BLaER1 treated with 17β-estradiol and CSF1 and Interleukin-3, amounts not matched to agents 10 nM and 100 nM (cell line): ENCODE measurements around the gene HMG20B.
"Not testable (repeated sequence)": the region's sequence is repeated elsewhere in the genome, so short reads cannot be mapped to it uniquely, and the experiment has no call there.

Source experiments
- H3K27ac ChIP-seq, 11 experiments: shearing (Covaris generic); formaldehyde crosslinking; 2 replicates each; pipeline ENCODE4 v1.8.1; 2022
- H3K27me3 ChIP-seq, 11 experiments: shearing (Covaris generic); formaldehyde crosslinking; 2 replicates each; pipeline ENCODE4 v1.8.1; 2022
- H3K36me3 ChIP-seq, 11 experiments: shearing (Covaris generic); formaldehyde crosslinking; 2 replicates each; pipeline ENCODE4 v1.8.1; 2022
- H3K4me1 ChIP-seq, 10 experiments: shearing (Covaris generic); formaldehyde crosslinking; 2 replicates each; pipeline ENCODE4 v1.8.1; 2022
- H3K4me2 ChIP-seq, 11 experiments: shearing (Covaris generic); formaldehyde crosslinking; 2 replicates each; pipeline ENCODE4 v1.8.1; 2022
- H3K4me3 ChIP-seq, 10 experiments: shearing (Covaris generic); formaldehyde crosslinking; 2 replicates each; pipeline ENCODE4 v1.8.1; 2022
- H3K9ac ChIP-seq, 11 experiments: shearing (Covaris generic); formaldehyde crosslinking; 2 replicates each; pipeline ENCODE4 v1.8.1; 2022
- H3K9me3 ChIP-seq, 11 experiments: shearing (Covaris generic); formaldehyde crosslinking; replicated peaks in 1 of 11; 2 replicates each; pipeline ENCODE4 v1.8.1; 2022
- H4K20me1 ChIP-seq, 11 experiments: shearing (Covaris generic); formaldehyde crosslinking; 2 replicates each; pipeline ENCODE4 v1.8.1; 2022
- Cebpa-rat ChIP-seq, 11 experiments: shearing (Covaris generic); IDR thresholded peaks; 2 replicates each; pipeline ENCODE4 v1.8.1; 2022

Gene HMG20B

GRCh38 chr19:3528539-3529211 lies 44.1 kb upstream of the HMG20B start:
- H3K4me3 ChIP-seq, result no peak overlapping the region
- peaks cover 71 to 79% (median 76%) of the 10 kb centered on the region in 11 experiments for H3K36me3 ChIP-seq

GRCh38 chr19:3529299-3529698 lies 43.4 kb upstream of the HMG20B start:
- not testable (repeated sequence) for H3K27ac ChIP-seq, H3K27me3 ChIP-seq, H3K4me2 ChIP-seq, H3K4me3 ChIP-seq, H3K9ac ChIP-seq, H3K9me3 ChIP-seq
- Histone ChIP-seq H3K36me3 (peaks cover 71 to 79% (median 76%) of the 10 kb centered on the region in 11 experiments), H4K20me1 (peaks cover 44 to 92% (median 62%) of the 10 kb centered on the region in 11 experiments; a peak in 21 of 22 replicates), H3K4me1 (peaks cover 0 to 32% (median 23%) of the 10 kb centered on the region in 10 experiments; a peak in 16 of 20 replicates)

More at GRCh38 chr19:3528539-3529211, 44.1 kb upstream of the HMG20B start:
- no peak overlapping the region for H3K4me2 ChIP-seq
- peaks cover 0 to 28% (median 17%) of the 10 kb centered on the region in 10 experiments; a peak in 14 of 20 replicates for H3K4me1 ChIP-seq
- H3K9ac ChIP-seq, result no peak overlapping the region
- TF ChIP-seq Cebpa-rat (IDR thresholded peaks at IDR 0.05), result no peak
- H4K20me1 ChIP-seq, result peaks cover 44 to 92% (median 62%) of the 10 kb centered on the region in 11 experiments
- H3K9me3 ChIP-seq, result no peaks in the 10 kb centered on the region
- no peaks in the 10 kb centered on the region for H3K27me3 ChIP-seq
- no peak overlapping the region for H3K27ac ChIP-seq

- H3K36me3 ChIP-seq, result peaks cover 68 to 81% (median 77%) of the 10 kb centered on the region in 11 experiments
- H3K4me3 ChIP-seq, result no peak overlapping the region
- H3K27ac ChIP-seq, result no peak overlapping the region
- H3K4me2 ChIP-seq, result no peak overlapping the region
- H3K9me3 ChIP-seq, result no peaks in the 10 kb centered on the region
- H4K20me1 ChIP-seq, result peaks cover 45 to 92% (median 63%) of the 10 kb centered on the region in 11 experiments; a peak in 21 of 22 replicates
- no peak for TF ChIP-seq Cebpa-rat (IDR thresholded peaks at IDR 0.05)
- no peaks in the 10 kb centered on the region for H3K27me3 ChIP-seq
- H3K9ac ChIP-seq, result no peak overlapping the region
- H3K4me1 ChIP-seq, result peaks cover 0 to 32% (median 28%) of the 10 kb centered on the region in 10 experiments; a peak in 18 of 20 replicates
Measured at GRCh38 chr19:3530389-3530788, 42.4 kb upstream of the HMG20B start.

- Histone ChIP-seq H3K36me3 (peaks cover 62 to 80% (median 70%) of the 10 kb centered on the region in 11 experiments), H4K20me1 (peaks cover 50 to 92% (median 70%) of the 10 kb centered on the region in 11 experiments; a peak in 21 of 22 replicates), H3K9ac (no peak overlapping the region), H3K4me2 (no peak overlapping the region), H3K4me3 (no peak overlapping the region), H3K27ac (no peak overlapping the region), H3K9me3 (no peaks in the 10 kb centered on the region), H3K27me3 (no peaks in the 10 kb centered on the region), H3K4me1 (peaks cover 8 to 39% (median 36%) of the 10 kb centered on the region in 10 experiments; a peak in 19 of 20 replicates)
- TF ChIP-seq Cebpa-rat (IDR thresholded peaks at IDR 0.05), result no peak
Measured at GRCh38 chr19:3531716-3532115, 41.0 kb upstream of the HMG20B start.

GRCh38 chr19:3532154-3532786 lies 40.5 kb upstream of the HMG20B start:
- TF ChIP-seq Cebpa-rat (IDR thresholded peaks at IDR 0.05), result no peak
- no peak overlapping the region for H3K9ac ChIP-seq
- no peak overlapping the region for H3K4me3 ChIP-seq
- peaks cover 56 to 74% (median 64%) of the 10 kb centered on the region in 11 experiments for H3K36me3 ChIP-seq
- peaks cover 12 to 45% (median 42%) of the 10 kb centered on the region in 10 experiments; a peak in 19 of 20 replicates for H3K4me1 ChIP-seq
- H4K20me1 ChIP-seq, result peaks cover 52 to 92% (median 71%) of the 10 kb centered on the region in 11 experiments; a peak in 21 of 22 replicates
- no peaks in the 10 kb centered on the region for H3K27me3 ChIP-seq
- H3K9me3 ChIP-seq, result no peaks in the 10 kb centered on the region
- H3K27ac ChIP-seq, result no peak overlapping the region
- no peak overlapping the region for H3K4me2 ChIP-seq

GRCh38 chr19:3533033-3533432 lies 39.7 kb upstream of the HMG20B start:
- no peak for TF ChIP-seq Cebpa-rat (IDR thresholded peaks at IDR 0.05)
- H3K27me3 ChIP-seq, result no peaks in the 10 kb centered on the region
- H3K9ac ChIP-seq, result 0 out of 22 replicates have a peak overlapping the region, but pooled peaks of 1 of the 11 experiments have one; percentile 2
- peaks cover 53 to 71% (median 60%) of the 10 kb centered on the region in 11 experiments for H3K36me3 ChIP-seq
- no peaks in the 10 kb centered on the region for H3K9me3 ChIP-seq
- peaks cover 14 to 53% (median 49%) of the 10 kb centered on the region in 10 experiments; a peak in 19 of 20 replicates for H3K4me1 ChIP-seq
- H3K4me2 ChIP-seq, result peak overlapping the region in 5 of 11 experiments; percentile 62 to 88 (median 86); a peak in 4 of 22 replicates
- peaks cover 56 to 93% (median 75%) of the 10 kb centered on the region in 11 experiments; a peak in 21 of 22 replicates for H4K20me1 ChIP-seq
- H3K4me3 ChIP-seq, result no peak overlapping the region
- H3K27ac ChIP-seq, result no peak overlapping the region

- H3K4me3 ChIP-seq, result no peak overlapping the region
- no peaks in the 10 kb centered on the region for H3K9me3 ChIP-seq
- peaks cover 51 to 73% (median 60%) of the 10 kb centered on the region in 11 experiments for H3K36me3 ChIP-seq
- peak overlapping the region in 9 of 11 experiments; percentile 15 to 88 (median 80); a peak in 16 of 22 replicates for H3K4me2 ChIP-seq
- peak overlapping the region in 3 of 11 experiments; percentile 4 to 44 (median 20); a peak in 1 of 22 replicates for H3K9ac ChIP-seq
- H4K20me1 ChIP-seq, result peaks cover 63 to 93% (median 81%) of the 10 kb centered on the region in 11 experiments; a peak in 21 of 22 replicates
- H3K27me3 ChIP-seq, result no peaks in the 10 kb centered on the region
- no peak overlapping the region for H3K27ac ChIP-seq
- TF ChIP-seq Cebpa-rat (IDR thresholded peaks at IDR 0.05), result no peak
- H3K4me1 ChIP-seq, result peaks cover 14 to 54% (median 51%) of the 10 kb centered on the region in 10 experiments; a peak in 19 of 20 replicates
Measured at GRCh38 chr19:3533563-3534216, 39.1 kb upstream of the HMG20B start.

- H3K4me2 ChIP-seq, result peak overlapping the region in 9 of 11 experiments; percentile 15 to 88 (median 80); a peak in 16 of 22 replicates
- no peaks in the 10 kb centered on the region for H3K27me3 ChIP-seq
- H3K36me3 ChIP-seq, result peaks cover 56 to 81% (median 66%) of the 10 kb centered on the region in 11 experiments
- H3K27ac ChIP-seq, result peak overlapping the region in 3 of 11 experiments; percentile 13 to 28 (median 27); a peak in 3 of 22 replicates
- H3K9ac ChIP-seq, result peak overlapping the region in 6 of 11 experiments; percentile 4 to 50 (median 46); a peak in 11 of 22 replicates
- peaks cover 65 to 94% (median 88%) of the 10 kb centered on the region in 11 experiments; a peak in 21 of 22 replicates for H4K20me1 ChIP-seq
- no peak overlapping the region for H3K4me3 ChIP-seq
- peaks cover 14 to 54% (median 51%) of the 10 kb centered on the region in 10 experiments; a peak in 19 of 20 replicates for H3K4me1 ChIP-seq
- TF ChIP-seq Cebpa-rat (IDR thresholded peaks at IDR 0.05), result no peak
- H3K9me3 ChIP-seq, result peaks cover 0 to 3% (median 0%) of the 10 kb centered on the region in 11 experiments; a peak in 4 of 22 replicates
Measured at GRCh38 chr19:3534375-3535234, 38.1 kb upstream of the HMG20B start.
